Progenitor cell of endocrine pancreas (in vitro differentiated cells): ENCODE data around the gene ACTA1. TPM values are rescaled to one million over a fixed set of nuclear protein-coding genes. Genes with fewer than 3 reads are reported as not detected.

Experiments
- DNase-seq: peaks from one replicate; pipeline ENCODE4 v3.0.0; 2021; ENCODE audit warnings: low spot score; ENCODE audit not compliant: unreplicated experiment
- H3K27ac Mint-ChIP-seq: 2 replicates; pipeline ENCODE4 v1.8.0; 2021; ENCODE audit warnings: mild to moderate bottlenecking, moderate library complexity, mixed read lengths
- H3K27me3 Mint-ChIP-seq: 2 replicates; pipeline ENCODE4 v1.8.0; 2021; ENCODE audit warnings: mixed read lengths
- H3K36me3 Mint-ChIP-seq: 2 replicates; pipeline ENCODE4 v1.8.0; 2022; ENCODE audit warnings: mixed read lengths; ENCODE audit not compliant: insufficient read depth
- H3K4me1 Mint-ChIP-seq: 2 replicates; pipeline ENCODE4 v1.8.0; 2021; ENCODE audit warnings: low read depth, mixed read lengths
- H3K4me3 Mint-ChIP-seq: 2 replicates; pipeline ENCODE4 v1.8.0; 2021; ENCODE audit warnings: low read depth, mild to moderate bottlenecking, moderate library complexity, mixed read lengths
- H3K9me3 Mint-ChIP-seq: 2 replicates; pipeline ENCODE4 v1.8.0; 2021; ENCODE audit warnings: low read depth, mixed read lengths
- CTCF ChIP-seq: fragments of 200-600 bp; sonication (generic); IDR thresholded peaks from one replicate; pipeline ENCODE4 v1.5.0; 2021; ENCODE audit warnings: antibody characterized with exemption, mild to moderate bottlenecking; ENCODE audit not compliant: unreplicated experiment
- total RNA-seq: library from RNA; stranded (reverse); gene quantifications from 2 replicates; pipeline ENCODE4 v1.2.1, GENCODE V29; 2021

The ACTA1 gene
- total RNA-seq, 1 donor from 2014 or later: 1.8 TPM

GRCh38 chr1:229433364-229434004 is 410 bp downstream of the ACTA1 start:
- no peak for DNase-seq
- peaks cover 57% of the 10 kb centered on the region for H3K27me3 Mint-ChIP-seq
- H3K4me1 Mint-ChIP-seq: peaks cover 2% of the 10 kb centered on the region
- no peaks in the 10 kb centered on the region for H3K36me3 Mint-ChIP-seq
- no peak for TF ChIP-seq CTCF
- no peak overlapping the region for H3K4me3 Mint-ChIP-seq
- peaks cover 3% of the 10 kb centered on the region for H3K9me3 Mint-ChIP-seq
- no peak overlapping the region for H3K27ac Mint-ChIP-seq

- Mint-ChIP-seq H3K4me3 (no peak overlapping the region), H3K27ac (no peak overlapping the region), H3K27me3 (peaks cover 63% of the 10 kb centered on the region), H3K36me3 (no peaks in the 10 kb centered on the region), H3K4me1 (peaks cover 2% of the 10 kb centered on the region), H3K9me3 (peaks cover 3% of the 10 kb centered on the region)
- DNase-seq: no peak
- TF ChIP-seq CTCF: no peak
Observed at GRCh38 chr1:229432905-229433304, 989 bp downstream of the ACTA1 start.

- H3K4me1 Mint-ChIP-seq: peaks cover 2% of the 10 kb centered on the region
- H3K36me3 Mint-ChIP-seq: no peaks in the 10 kb centered on the region
- TF ChIP-seq CTCF: no peak
- no peak overlapping the region for H3K27ac Mint-ChIP-seq
- H3K27me3 Mint-ChIP-seq: peaks cover 61% of the 10 kb centered on the region
- peaks cover 3% of the 10 kb centered on the region for H3K9me3 Mint-ChIP-seq
- no peak overlapping the region for H3K4me3 Mint-ChIP-seq
- DNase-seq: no peak
Observed at GRCh38 chr1:229432116-229432461, 1.8 kb downstream of the ACTA1 start.

- no peak for DNase-seq
- Mint-ChIP-seq H3K9me3 (peaks cover 3% of the 10 kb centered on the region), H3K36me3 (no peaks in the 10 kb centered on the region), H3K27ac (no peak overlapping the region), H3K4me3 (peak overlapping the region; percentile 11), H3K27me3 (peaks cover 61% of the 10 kb centered on the region), H3K4me1 (peaks cover 2% of the 10 kb centered on the region)
- TF ChIP-seq CTCF: no peak
Observed at GRCh38 chr1:229431284-229432115, 2.4 kb downstream of the ACTA1 start.

GRCh38 chr1:229430761-229431283 is 3.1 kb downstream of the ACTA1 start:
- no peak overlapping the region for H3K27ac Mint-ChIP-seq
- no peak for TF ChIP-seq CTCF
- H3K9me3 Mint-ChIP-seq: peaks cover 3% of the 10 kb centered on the region
- H3K27me3 Mint-ChIP-seq: peaks cover 58% of the 10 kb centered on the region
- no peaks in the 10 kb centered on the region for H3K36me3 Mint-ChIP-seq
- no peak overlapping the region for H3K4me3 Mint-ChIP-seq
- DNase-seq: peak; percentile 80
- H3K4me1 Mint-ChIP-seq: peaks cover 2% of the 10 kb centered on the region
